PFSK-1 (cell line): ENCODE results near the gene SPSB4.

Experiments used
- FOXP2 ChIP-seq: optimal IDR thresholded peaks from 2 replicates; pipeline ENCODE3; 2011; ENCODE audit warnings: borderline replicate concordance, control low read depth, inconsistent platforms; ENCODE audit not compliant: insufficient read depth; ENCODE audit errors: extremely low read length, extremely low read depth
- POLR2AphosphoS5 ChIP-seq: IDR thresholded peaks from 2 replicates; pipeline ENCODE4 v1.6.1; 2012; ENCODE audit warnings: low read depth, mild to moderate bottlenecking, control low read depth, low read length, moderate library complexity
- SIN3A ChIP-seq: IDR thresholded peaks from 2 replicates; pipeline ENCODE4 v1.6.1; 2012; ENCODE audit warnings: mild to moderate bottlenecking, low read length, moderate library complexity, borderline replicate concordance; ENCODE audit not compliant: insufficient read depth
- TAF1 ChIP-seq: IDR thresholded peaks from 2 replicates; pipeline ENCODE4 v1.6.1; 2012; ENCODE audit warnings: low read length, control low read depth, borderline replicate concordance; ENCODE audit not compliant: insufficient read depth
- TF ChIP-seq, protein P1 (sequence below), 2 experiments: IDR thresholded peaks; 2 replicates each; pipeline versions ENCODE4 v1.6.1 to v1.8.0; 2011 to 2012; ENCODE audit warnings: low read depth in 2 of 2, low read length in 2 of 2, control low read depth in 1 of 2, inconsistent platforms in 1 of 2, mild to moderate bottlenecking in 1 of 2, moderate library complexity in 1 of 2; ENCODE audit not compliant: insufficient read depth in 1 of 2

The SPSB4 gene

DNA sequence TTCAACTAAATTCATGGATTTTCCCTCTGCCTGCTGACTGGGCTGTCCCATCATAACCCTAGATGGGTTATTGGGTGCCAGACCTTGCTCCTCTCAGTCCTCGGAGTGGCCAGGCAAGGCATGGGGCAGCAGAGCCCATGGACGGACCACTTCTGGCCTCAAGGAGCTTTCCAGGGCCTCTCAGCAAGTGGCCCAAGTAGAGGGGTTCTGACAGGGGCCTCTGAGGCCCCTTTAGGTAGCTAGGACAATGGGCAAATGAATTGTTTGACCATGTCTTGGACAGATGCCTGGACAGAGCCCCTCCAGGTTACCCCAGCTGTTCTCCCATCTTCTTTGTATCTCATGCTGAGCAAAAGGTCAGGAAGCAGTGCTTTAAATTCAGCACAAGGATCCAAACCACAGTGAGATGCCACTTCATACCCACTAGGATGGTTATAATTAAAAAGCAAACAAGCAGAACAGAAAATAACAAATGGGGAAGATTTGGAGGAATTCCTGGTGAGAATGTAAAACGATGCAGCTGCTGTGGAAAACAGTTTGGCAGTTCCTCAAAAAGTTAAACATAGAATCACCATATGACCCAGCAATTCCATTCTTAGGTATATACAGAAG is 61.6 kb downstream of the SPSB4 start:
- no peak for TF ChIP-seq TAF1
- TF ChIP-seq POLR2AphosphoS5, result no peak
- TF ChIP-seq, protein P1, sequence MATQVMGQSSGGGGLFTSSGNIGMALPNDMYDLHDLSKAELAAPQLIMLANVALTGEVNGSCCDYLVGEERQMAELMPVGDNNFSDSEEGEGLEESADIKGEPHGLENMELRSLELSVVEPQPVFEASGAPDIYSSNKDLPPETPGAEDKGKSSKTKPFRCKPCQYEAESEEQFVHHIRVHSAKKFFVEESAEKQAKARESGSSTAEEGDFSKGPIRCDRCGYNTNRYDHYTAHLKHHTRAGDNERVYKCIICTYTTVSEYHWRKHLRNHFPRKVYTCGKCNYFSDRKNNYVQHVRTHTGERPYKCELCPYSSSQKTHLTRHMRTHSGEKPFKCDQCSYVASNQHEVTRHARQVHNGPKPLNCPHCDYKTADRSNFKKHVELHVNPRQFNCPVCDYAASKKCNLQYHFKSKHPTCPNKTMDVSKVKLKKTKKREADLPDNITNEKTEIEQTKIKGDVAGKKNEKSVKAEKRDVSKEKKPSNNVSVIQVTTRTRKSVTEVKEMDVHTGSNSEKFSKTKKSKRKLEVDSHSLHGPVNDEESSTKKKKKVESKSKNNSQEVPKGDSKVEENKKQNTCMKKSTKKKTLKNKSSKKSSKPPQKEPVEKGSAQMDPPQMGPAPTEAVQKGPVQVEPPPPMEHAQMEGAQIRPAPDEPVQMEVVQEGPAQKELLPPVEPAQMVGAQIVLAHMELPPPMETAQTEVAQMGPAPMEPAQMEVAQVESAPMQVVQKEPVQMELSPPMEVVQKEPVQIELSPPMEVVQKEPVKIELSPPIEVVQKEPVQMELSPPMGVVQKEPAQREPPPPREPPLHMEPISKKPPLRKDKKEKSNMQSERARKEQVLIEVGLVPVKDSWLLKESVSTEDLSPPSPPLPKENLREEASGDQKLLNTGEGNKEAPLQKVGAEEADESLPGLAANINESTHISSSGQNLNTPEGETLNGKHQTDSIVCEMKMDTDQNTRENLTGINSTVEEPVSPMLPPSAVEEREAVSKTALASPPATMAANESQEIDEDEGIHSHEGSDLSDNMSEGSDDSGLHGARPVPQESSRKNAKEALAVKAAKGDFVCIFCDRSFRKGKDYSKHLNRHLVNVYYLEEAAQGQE (IDR thresholded peaks at IDR 0.05; ENCODE audit: insufficient read depth in 1 of 2, low read depth in 2 of 2, low read length in 2 of 2), result no peak
- TF ChIP-seq FOXP2, result no peak
- TF ChIP-seq SIN3A, result no peak

- no peak for TF ChIP-seq FOXP2
- no peak for TF ChIP-seq POLR2AphosphoS5
- TF ChIP-seq TAF1, result no peak
Observed at GRCh38 chr3:141114179-141114745, 63.1 kb downstream of the SPSB4 start.

DNA sequence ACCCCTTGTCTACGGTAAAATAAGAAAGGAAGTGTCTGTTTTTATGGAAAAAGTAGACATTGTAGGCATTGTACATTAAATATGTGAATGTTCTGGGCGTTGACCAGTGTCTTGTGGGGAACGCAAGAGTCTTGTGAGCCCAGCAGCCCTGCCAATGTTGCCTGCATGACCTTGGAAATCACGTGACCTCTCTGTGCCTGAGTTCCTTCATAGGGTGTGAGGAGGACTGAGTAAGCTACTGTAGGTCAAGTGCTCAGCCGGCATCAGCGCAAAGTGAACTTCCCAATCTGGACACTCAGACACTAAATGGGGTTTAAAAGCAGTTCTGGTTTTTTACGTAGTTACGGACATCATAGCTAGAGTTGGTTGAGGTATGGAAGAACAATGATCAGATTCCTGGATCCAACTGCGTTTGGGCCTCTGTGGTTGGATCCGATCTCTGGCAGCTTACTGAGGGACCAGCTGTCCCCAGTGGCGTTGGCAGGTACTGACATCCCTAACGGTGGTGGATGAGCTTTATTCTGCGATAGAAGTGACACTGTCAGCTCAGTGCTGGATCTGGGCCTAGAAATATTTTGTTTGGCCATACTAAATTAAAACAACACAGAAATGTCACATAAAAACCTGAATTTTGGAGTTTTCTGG is 63.8 kb downstream of the SPSB4 start:
- TF ChIP-seq, protein P1 (IDR thresholded peaks at IDR 0.05; ENCODE audit: insufficient read depth in 1 of 2, low read depth in 2 of 2, low read length in 2 of 2), result no peak
- TF ChIP-seq TAF1, result no peak

GRCh38 chr3:141115789-141116541 is 64.8 kb downstream of the SPSB4 start:
- TF ChIP-seq TAF1 (no peak), SIN3A (no peak), POLR2AphosphoS5 (no peak), FOXP2 (no peak)
- TF ChIP-seq, protein P1 (IDR thresholded peaks at IDR 0.05; ENCODE audit: insufficient read depth in 1 of 2, low read depth in 2 of 2, low read length in 2 of 2), result no peak

- TF ChIP-seq FOXP2, result no peak
- TF ChIP-seq, protein P1 (IDR thresholded peaks at IDR 0.05; ENCODE audit: insufficient read depth in 1 of 2, low read depth in 2 of 2, low read length in 2 of 2), result no peak
- TF ChIP-seq SIN3A, result no peak
- TF ChIP-seq POLR2AphosphoS5, result no peak
- TF ChIP-seq TAF1, result no peak
Observed at GRCh38 chr3:141116721-141117120, 65.6 kb downstream of the SPSB4 start.
